SK-N-MC (cell line): Measurements from ENCODE around the gene CRLF3.

Experiments used
- EZH2 ChIP-seq: fragments of 200-600 bp; sonication (generic); IDR thresholded peaks from one replicate; pipeline ENCODE4 v1.6.1; 2017; ENCODE audit warnings: antibody characterized with exemption
- FOXP2 ChIP-seq: optimal IDR thresholded peaks from 2 replicates; pipeline ENCODE3; 2011; ENCODE audit warnings: mild to moderate bottlenecking, moderate library complexity; ENCODE audit not compliant: insufficient read depth; ENCODE audit errors: extremely low read length, control extremely low read depth
- POLR2AphosphoS5 ChIP-seq: IDR thresholded peaks from 2 replicates; pipeline ENCODE4 v1.6.1; 2012; ENCODE audit warnings: mild to moderate bottlenecking, low read depth, low read length, borderline replicate concordance

GRCh38 chr17:30807896-30808295, 16.6 kb downstream of the CRLF3 start:
- TF ChIP-seq EZH2: no peak
- no peak for TF ChIP-seq POLR2AphosphoS5
- TF ChIP-seq FOXP2: no peak
